Spinal cord (tissue), 10 donors: ENCODE results near the gene EXOSC5. TPM values are rescaled to one million over a fixed set of nuclear protein-coding genes. Genes with fewer than 3 reads are reported as not detected.
"Not testable (repeated sequence)": the region's sequence is repeated elsewhere in the genome, so short reads cannot be mapped to it uniquely, and the experiment has no call there.

Source experiments
- DNase-seq, 6 donors: peaks; one replicate each; pipeline versions ENCODE4 v3.0.0 to v3.0.0-alpha.2; 2013 to 2015; ENCODE audit warnings: low spot score in 6 of 6, low read depth in 4 of 6
- H3K27ac ChIP-seq: one replicate; pipeline ENCODE4 v1.5.1; 2013; ENCODE audit warnings: low read depth, low read length, control low read depth
- H3K27me3 ChIP-seq: one replicate; pipeline ENCODE4 v1.6.1; 2013; ENCODE audit warnings: low read length; ENCODE audit not compliant: control insufficient read depth, insufficient read depth
- H3K36me3 ChIP-seq: one replicate; pipeline ENCODE4 v1.6.1; 2013; ENCODE audit warnings: low read length; ENCODE audit not compliant: control insufficient read depth, insufficient read depth
- H3K4me1 ChIP-seq: one replicate; pipeline ENCODE4 v1.6.1; 2013; ENCODE audit warnings: low read length; ENCODE audit not compliant: control insufficient read depth, insufficient read depth
- H3K4me3 ChIP-seq: one replicate; pipeline ENCODE4 v1.5.1; 2013; ENCODE audit warnings: low read depth, low read length, control low read depth
- H3K9me3 ChIP-seq: one replicate; pipeline ENCODE4 v1.6.1; 2013; ENCODE audit warnings: low read length; ENCODE audit not compliant: control insufficient read depth, insufficient read depth
- WGBS: methylation state at CpG from one replicate; pipeline ENCODE4 v1.1.5; 2013; ENCODE audit warnings: missing lambda C conversion rate; ENCODE audit not compliant: insufficient coverage; 5-methylcytosine and 5-hydroxymethylcytosine counted together
- polyA plus RNA-seq, 2 donors: library from polyadenylated mRNA; unstranded; fragments of 120-200 nt; gene quantifications; one replicate each; pipeline ENCODE4 v1.2.1, GENCODE V29; 2013; ENCODE audit not compliant: insufficient read length in 2 of 2
- total RNA-seq, 2 donors: library from RNA; depleted of rRNA in 1 of 2; stranded (reverse); fragments of 120-200 nt in 1 of 2; fragments of >200 nt in 1 of 2; gene quantifications; one replicate each; pipeline versions ENCODE4 v1.2.3 to v1.2.4, GENCODE V29; 2013 to 2014
- donor health status: healthy.

Gene EXOSC5
- total and polyA plus RNA-seq, 4 donors, result 7.7 to 20.5 (median 14.5) TPM

DNA sequence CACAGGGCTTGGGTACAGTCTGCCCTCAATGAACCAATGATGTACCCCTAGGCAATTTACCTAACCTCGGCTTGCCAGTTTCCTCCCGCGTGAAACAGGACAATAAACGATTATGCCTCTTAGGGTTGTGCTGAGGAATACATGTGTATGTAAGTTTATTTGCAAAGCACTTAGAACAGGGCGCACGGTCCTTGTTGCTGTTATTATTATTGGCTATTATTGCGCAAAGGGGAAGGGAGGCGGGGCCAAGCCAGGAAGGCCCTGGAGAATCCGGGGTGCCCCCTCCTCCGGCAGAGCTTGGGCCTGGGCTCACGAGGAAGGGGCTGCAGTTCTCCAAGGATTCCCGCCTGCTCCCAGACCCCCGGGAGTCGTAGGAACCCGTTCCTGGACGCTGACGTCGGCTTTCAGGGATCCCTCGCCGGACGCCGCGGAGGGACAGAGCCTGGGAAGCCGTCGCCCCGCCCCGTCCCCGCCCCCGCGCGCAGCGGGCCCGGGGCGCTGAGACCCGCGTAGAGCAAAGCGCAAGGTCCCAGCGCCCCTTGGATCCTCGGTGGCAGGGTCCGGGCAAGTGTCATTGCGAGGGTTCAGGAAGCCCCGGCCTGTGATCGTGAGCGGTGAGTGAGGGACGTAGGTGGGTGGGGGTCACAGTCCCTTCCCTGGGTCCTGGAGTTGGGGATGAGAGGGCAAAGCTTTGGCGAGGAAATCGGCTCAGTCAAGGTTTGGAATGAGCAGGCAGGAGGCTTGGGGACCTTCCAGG, 20.7 kb downstream of the EXOSC5 start, which contains the start of gene TMEM91:
Gene TMEM91 (plus strand): TSS at position 293 of the 757 bp plus-strand sequence. CDS start 1,777 bp downstream, outside the sequence.
- no peaks in the 10 kb centered on the region for H3K9me3 ChIP-seq
- 1% methylated on average over 43 of the region's 47 CpGs for WGBS
- peaks cover 8% of the 10 kb centered on the region for H3K36me3 ChIP-seq
- H3K4me1 ChIP-seq, result peaks cover 41% of the 10 kb centered on the region
- H3K27me3 ChIP-seq, result no peaks in the 10 kb centered on the region
- peak within 1 kb of the TSS; percentile 35 for H3K4me3 ChIP-seq
- peak in 2 of 6 donors; percentile 68 to 75 for DNase-seq
- no peak within 1 kb of the TSS for H3K27ac ChIP-seq

DNA sequence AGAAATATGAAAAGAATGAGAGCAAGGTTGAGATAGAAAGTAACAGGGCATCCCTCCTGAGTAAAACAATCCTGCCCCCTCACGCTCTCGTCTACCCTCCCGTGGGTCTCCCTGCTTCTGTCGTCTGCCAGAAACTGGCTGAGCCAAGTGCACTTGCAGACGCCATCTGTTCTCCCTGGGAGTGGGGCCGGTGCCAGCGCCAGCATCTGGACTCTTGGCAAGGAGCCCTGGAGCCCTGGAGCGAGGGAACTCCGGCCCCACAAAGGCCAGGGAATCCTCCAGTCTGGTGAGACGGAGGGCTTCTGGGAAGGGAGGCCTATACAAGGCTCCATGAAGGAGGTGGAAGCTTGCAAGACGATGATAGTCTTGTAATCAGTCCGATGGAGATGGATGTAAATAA, 23.2 kb downstream of the EXOSC5 start:
- Histone ChIP-seq H3K9me3 (no peaks in the 10 kb centered on the region), H3K4me1 (peaks cover 41% of the 10 kb centered on the region), H3K27me3 (no peaks in the 10 kb centered on the region), H3K4me3 (no peak overlapping the region), H3K36me3 (peaks cover 8% of the 10 kb centered on the region), H3K27ac (peak overlapping the region; percentile 5)
- peak in 5 of 6 donors; percentile 84 to 98 (median 87) for DNase-seq
- WGBS, result 14% methylated on average over 10 of the region's 12 CpGs

DNA sequence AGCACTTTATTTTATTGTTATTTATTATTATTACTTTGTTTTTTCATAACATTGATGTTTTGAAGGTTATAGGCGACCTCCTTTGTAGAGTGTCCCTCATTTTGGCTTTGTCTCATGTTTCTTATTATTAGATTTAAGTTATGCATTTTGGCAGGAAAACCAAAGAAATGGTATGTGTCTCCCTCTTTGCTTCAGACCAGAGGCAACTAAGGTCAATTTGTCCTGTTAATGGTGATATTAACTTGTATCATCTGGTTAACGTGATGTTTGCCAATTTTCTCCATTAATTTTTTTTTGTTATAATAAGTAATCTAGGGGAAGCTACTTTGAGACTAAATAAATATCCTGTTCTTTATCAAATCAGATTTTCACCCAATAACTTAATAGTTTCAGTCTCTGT, 24.7 kb downstream of the EXOSC5 start:
- H3K27ac ChIP-seq, result no peak overlapping the region
- peaks cover 3% of the 10 kb centered on the region for H3K36me3 ChIP-seq
- no CpG with 5 or more reads among the region's 2 CpGs for WGBS
- H3K27me3 ChIP-seq, result no peaks in the 10 kb centered on the region
- H3K4me3 ChIP-seq, result no peak overlapping the region
- H3K4me1 ChIP-seq, result peaks cover 35% of the 10 kb centered on the region
- H3K9me3 ChIP-seq, result no peaks in the 10 kb centered on the region
- DNase-seq, result no peak

DNA sequence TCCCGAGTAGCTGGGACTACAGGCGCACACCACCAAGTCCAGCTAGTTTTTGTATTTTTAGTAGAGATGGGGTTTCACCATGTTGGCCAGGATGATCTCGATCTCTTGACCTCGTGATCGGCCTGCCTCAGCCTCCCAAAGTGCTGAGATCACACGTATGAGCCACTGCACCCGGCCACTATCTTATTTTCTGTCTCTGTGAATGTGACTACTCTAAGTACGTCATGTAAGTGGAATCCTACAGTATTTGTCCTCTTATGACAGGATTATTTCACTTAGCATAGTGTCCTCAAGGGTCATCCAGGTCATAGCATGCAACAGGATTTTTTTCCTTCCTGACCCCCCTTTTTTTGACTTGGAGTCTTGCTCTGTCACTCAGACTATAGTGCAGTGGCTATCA, 25.6 kb downstream of the EXOSC5 start:
- Histone ChIP-seq H3K9me3 (no peaks in the 10 kb centered on the region), H3K4me3 (no peak overlapping the region), H3K36me3 (peaks cover 7% of the 10 kb centered on the region), H3K27me3 (no peaks in the 10 kb centered on the region), H3K4me1 (peaks cover 27% of the 10 kb centered on the region), H3K27ac (no peak overlapping the region)
- no peak for DNase-seq
- 100% methylated on average over 4 of the region's 8 CpGs for WGBS

DNA sequence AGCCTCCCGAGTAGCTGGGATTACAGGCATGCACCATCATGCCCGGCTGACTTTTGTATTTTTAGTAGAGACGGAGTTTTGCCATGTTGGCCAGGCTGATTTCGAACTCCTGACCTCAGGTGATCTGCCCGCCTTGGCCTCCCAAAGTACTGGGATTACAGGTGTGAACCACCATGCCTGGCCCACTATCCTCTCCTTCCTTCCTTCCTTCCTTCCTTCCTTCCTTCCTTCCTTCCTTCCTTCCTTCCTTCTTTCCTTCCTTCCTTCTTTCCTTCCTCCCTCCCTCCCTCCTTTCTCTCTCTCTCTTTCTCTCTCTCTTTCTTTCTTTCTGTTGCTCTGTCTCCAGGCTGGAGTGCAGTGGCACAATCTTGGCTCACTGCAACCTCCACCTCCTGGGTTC, 26.0 kb downstream of the EXOSC5 start:
- 100% methylated on average over 3 of the region's 5 CpGs for WGBS
- not testable (repeated sequence) for H3K9me3 ChIP-seq, H3K27ac ChIP-seq, H3K27me3 ChIP-seq, DNase-seq, H3K36me3 ChIP-seq, H3K4me3 ChIP-seq
- H3K4me1 ChIP-seq, result peaks cover 23% of the 10 kb centered on the region

DNA sequence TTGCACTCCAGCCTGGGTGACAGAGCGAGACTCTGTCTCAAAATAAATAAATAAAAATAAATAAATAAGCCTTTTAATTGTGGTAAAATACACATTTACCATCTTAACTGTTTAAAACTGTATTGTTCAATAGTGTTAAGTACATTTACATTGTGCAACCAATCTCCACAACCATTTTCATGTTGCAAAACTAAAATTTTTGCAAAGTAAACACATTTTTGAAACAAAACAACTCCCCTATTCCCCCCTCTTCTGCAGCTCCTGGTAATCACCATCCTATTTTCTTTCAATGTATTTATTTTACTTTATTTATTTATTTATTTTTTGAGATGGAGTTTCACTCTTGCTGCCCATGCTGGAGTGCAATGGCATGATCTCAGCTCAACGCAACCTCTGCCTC, 27.4 kb downstream of the EXOSC5 start:
- Histone ChIP-seq H3K36me3 (peaks cover 7% of the 10 kb centered on the region), H3K4me1 (peaks cover 15% of the 10 kb centered on the region), H3K27ac (no peak overlapping the region), H3K9me3 (no peaks in the 10 kb centered on the region), H3K4me3 (no peak overlapping the region), H3K27me3 (no peaks in the 10 kb centered on the region)
- DNase-seq, result no peak
- WGBS, result no CpG with 5 or more reads among the region's 2 CpGs

DNA sequence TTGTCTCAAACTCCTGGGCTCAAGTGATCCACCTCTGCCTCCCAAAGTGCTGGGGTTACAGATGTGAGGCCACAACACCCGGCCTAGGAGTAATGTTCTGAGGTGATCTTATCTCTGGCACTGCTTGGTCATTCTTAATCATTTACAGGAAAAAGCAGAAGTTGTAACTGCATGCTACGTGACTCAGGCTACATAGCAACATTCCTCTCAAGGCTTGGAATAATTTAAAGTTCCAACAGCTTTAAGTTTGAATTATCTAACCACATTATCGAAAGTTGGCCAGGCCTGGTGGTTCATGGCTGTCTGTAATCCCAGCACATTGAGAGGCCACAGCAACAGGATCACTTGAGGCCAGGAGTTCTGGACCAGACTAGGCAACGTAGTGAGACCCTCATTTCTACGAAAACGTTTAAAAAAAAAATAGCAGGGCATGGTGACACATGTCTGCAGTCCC, 29.3 kb downstream of the EXOSC5 start:
- no peaks in the 10 kb centered on the region for H3K9me3 ChIP-seq
- H3K27ac ChIP-seq, result no peak overlapping the region
- no peaks in the 10 kb centered on the region for H3K27me3 ChIP-seq
- WGBS, result 89% methylated on average over 5 of the region's 6 CpGs
- DNase-seq, result no peak
- no peak overlapping the region for H3K4me3 ChIP-seq
- H3K4me1 ChIP-seq, result peaks cover 13% of the 10 kb centered on the region
- H3K36me3 ChIP-seq, result peaks cover 7% of the 10 kb centered on the region

DNA sequence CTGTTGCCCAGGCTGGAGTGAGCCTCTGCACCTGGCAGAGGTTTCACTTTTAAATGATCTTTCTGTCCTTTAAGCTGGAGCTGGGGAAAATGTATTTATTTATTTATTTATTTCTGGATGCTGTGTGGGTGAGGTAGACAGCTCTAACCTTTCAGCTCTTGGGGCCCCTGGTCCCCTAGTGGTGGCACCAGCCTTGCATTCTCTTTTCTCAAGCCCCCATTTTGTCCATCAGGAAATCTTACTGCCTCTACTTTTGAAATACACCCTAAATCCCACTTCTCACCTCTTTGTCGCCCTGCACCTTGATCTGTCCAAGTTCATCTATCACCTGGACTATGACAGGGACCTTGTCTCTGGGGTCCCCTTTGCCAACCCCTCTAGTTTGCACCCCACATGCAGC, 31.1 kb downstream of the EXOSC5 start:
- peaks cover 7% of the 10 kb centered on the region for H3K36me3 ChIP-seq
- H3K4me3 ChIP-seq, result no peak overlapping the region
- peaks cover 13% of the 10 kb centered on the region for H3K4me1 ChIP-seq
- H3K9me3 ChIP-seq, result no peaks in the 10 kb centered on the region
- WGBS, result 87% methylated on average over 1 of the region's 1 CpG
- H3K27me3 ChIP-seq, result no peaks in the 10 kb centered on the region
- no peak for DNase-seq
- no peak overlapping the region for H3K27ac ChIP-seq

DNA sequence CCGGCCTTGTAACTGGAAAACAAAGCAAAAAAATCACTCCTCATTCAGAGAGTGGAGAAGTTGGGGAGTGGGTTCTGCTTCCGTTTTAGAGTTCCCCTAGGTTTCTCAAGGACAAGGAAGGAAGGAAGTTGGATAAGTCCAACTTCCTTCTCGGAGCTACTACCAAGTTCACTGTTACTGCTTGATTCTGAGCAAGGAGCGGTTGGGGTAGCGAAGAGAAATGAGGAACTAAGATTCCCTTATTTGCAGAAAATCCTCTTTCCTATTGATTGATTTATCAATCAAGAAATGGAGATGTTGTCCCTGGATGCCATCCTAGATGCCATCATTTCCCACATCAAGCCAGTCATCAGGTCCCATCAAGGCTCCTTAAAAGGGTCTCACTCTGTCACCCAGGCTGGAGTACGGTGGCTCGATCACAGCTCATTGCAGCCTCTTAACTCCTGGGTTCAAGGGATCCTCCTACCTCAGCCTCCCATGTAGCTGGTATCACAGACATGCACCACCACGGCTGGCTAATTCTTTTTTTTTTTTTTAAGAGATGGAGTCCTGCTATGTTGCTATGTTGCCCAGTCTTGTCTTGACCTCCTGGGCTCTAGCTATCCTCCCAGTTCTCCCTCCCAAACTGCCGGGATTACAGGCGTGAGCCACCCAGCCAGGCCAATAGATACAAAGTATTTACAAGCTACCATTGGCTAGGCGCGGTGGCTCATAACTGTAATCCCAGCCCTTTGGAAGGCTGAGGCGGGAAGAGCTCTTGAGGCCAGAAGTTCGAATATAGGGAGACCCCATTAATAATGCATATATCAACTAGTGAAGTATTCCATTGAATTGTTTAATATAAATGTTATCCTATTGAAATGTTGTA, 32.4 kb downstream of the EXOSC5 start:
- Histone ChIP-seq H3K36me3 (peaks cover 7% of the 10 kb centered on the region), H3K4me3 (peak overlapping the region; percentile 88), H3K27me3 (no peaks in the 10 kb centered on the region), H3K27ac (peak overlapping the region; percentile 100), H3K9me3 (no peaks in the 10 kb centered on the region), H3K4me1 (peaks cover 13% of the 10 kb centered on the region)
- WGBS, result 93% methylated on average over 7 of the region's 14 CpGs
- DNase-seq, result no peak
